Neural crest cell (in vitro differentiated cells): ENCODE results near the gene RNF126. TPM values are rescaled to one million over a fixed set of nuclear protein-coding genes. Genes with fewer than 3 reads are reported as not detected.
"Not testable (repeated sequence)": the region's sequence is repeated elsewhere in the genome, so short reads cannot be mapped to it uniquely, and the experiment has no call there.

Experiments used
- DNase-seq: peaks from one replicate; pipeline ENCODE4 v3.0.0; 2021; ENCODE audit warnings: low read depth, mixed read lengths, low spot score
- H3K27ac Mint-ChIP-seq: one replicate; pipeline ENCODE4 v1.8.0; 2021; ENCODE audit warnings: mild to moderate bottlenecking, mixed read lengths; ENCODE audit not compliant: unreplicated experiment
- H3K27me3 Mint-ChIP-seq: 2 replicates; pipeline ENCODE4 v1.8.0; 2021; ENCODE audit warnings: low read depth, mild to moderate bottlenecking, mixed read lengths
- H3K36me3 Mint-ChIP-seq: 2 replicates; pipeline ENCODE4 v1.8.0; 2021; ENCODE audit warnings: low read depth, mild to moderate bottlenecking, mixed read lengths
- H3K4me1 Mint-ChIP-seq: 2 replicates; pipeline ENCODE4 v1.8.0; 2021; ENCODE audit warnings: mixed read lengths
- H3K4me3 Mint-ChIP-seq: one replicate; pipeline ENCODE4 v1.8.0; 2021; ENCODE audit warnings: mild to moderate bottlenecking, mixed read lengths
- H3K9me3 Mint-ChIP-seq: 2 replicates; pipeline ENCODE4 v1.8.0; 2021; ENCODE audit warnings: mixed read lengths
- CTCF ChIP-seq: fragments of 200-600 bp; sonication (generic); conservative IDR thresholded peaks from 2 replicates; pipeline ENCODE4 v1.5.0; 2021; ENCODE audit warnings: antibody characterized with exemption, mild to moderate bottlenecking
- total RNA-seq: library from RNA; stranded (reverse); gene quantifications from 2 replicates; pipeline ENCODE4 v1.2.1, GENCODE V29; 2021

RNF126 gene
- total RNA-seq, 1 donor from 2014 or later, result 55.9 TPM

- no peak overlapping the region for H3K4me3 Mint-ChIP-seq
- H3K27ac Mint-ChIP-seq, result no peak overlapping the region
- TF ChIP-seq CTCF, result no peak
- no peak for DNase-seq
- peaks cover 15% of the 10 kb centered on the region for H3K27me3 Mint-ChIP-seq
- no peaks in the 10 kb centered on the region for H3K36me3 Mint-ChIP-seq
- H3K9me3 Mint-ChIP-seq, result no peaks in the 10 kb centered on the region
- peaks cover 16% of the 10 kb centered on the region for H3K4me1 Mint-ChIP-seq
Measured at GRCh38 chr19:670609-671075, 7.6 kb upstream of the RNF126 start.

- not testable (repeated sequence) for H3K9me3 Mint-ChIP-seq, H3K27ac Mint-ChIP-seq, H3K27me3 Mint-ChIP-seq, DNase-seq, H3K36me3 Mint-ChIP-seq, H3K4me1 Mint-ChIP-seq
- peak overlapping the region; percentile 58 for H3K4me3 Mint-ChIP-seq
Measured at GRCh38 chr19:668675-669434, 5.8 kb upstream of the RNF126 start.

GRCh38 chr19:666985-667573 is 4.1 kb upstream of the RNF126 start:
- H3K4me1 Mint-ChIP-seq, H3K36me3 Mint-ChIP-seq, H3K9me3 Mint-ChIP-seq: not testable (repeated sequence)

GRCh38 chr19:664913-665443 is 2.0 kb upstream of the RNF126 start:
- Mint-ChIP-seq H3K36me3 (peaks cover 2% of the 10 kb centered on the region), H3K4me1 (peaks cover 23% of the 10 kb centered on the region), H3K27ac (no peak overlapping the region), H3K9me3 (no peaks in the 10 kb centered on the region), H3K4me3 (peak overlapping the region; percentile 90), H3K27me3 (peaks cover 5% of the 10 kb centered on the region)
- peak; percentile 98 for DNase-seq
- TF ChIP-seq CTCF, result peak; percentile 93

More at GRCh38 chr19:666985-667573, 4.1 kb upstream of the RNF126 start:
- H3K27me3 Mint-ChIP-seq, H3K27ac Mint-ChIP-seq, DNase-seq: not testable (repeated sequence)
- H3K4me3 Mint-ChIP-seq, result peak overlapping the region; percentile 49

GRCh38 chr19:663682-664117 is 686 bp upstream of the RNF126 start:
- Mint-ChIP-seq H3K4me1 (peaks cover 23% of the 10 kb centered on the region), H3K9me3 (no peaks in the 10 kb centered on the region), H3K36me3 (peaks cover 2% of the 10 kb centered on the region), H3K4me3 (peak overlapping the region; percentile 90), H3K27ac (peak overlapping the region; percentile 13), H3K27me3 (peaks cover 5% of the 10 kb centered on the region)
- no peak for DNase-seq
- no peak for TF ChIP-seq CTCF

GRCh38 chr19:662207-662961 is 630 bp downstream of the RNF126 start:
- Mint-ChIP-seq H3K27me3 (peaks cover 5% of the 10 kb centered on the region), H3K27ac (no peak overlapping the region), H3K36me3 (peaks cover 2% of the 10 kb centered on the region), H3K9me3 (no peaks in the 10 kb centered on the region), H3K4me1 (peaks cover 23% of the 10 kb centered on the region), H3K4me3 (peak overlapping the region; percentile 86)
- no peak for DNase-seq
- TF ChIP-seq CTCF, result no peak
